Activated CD4-positive, alpha-beta T cell treated with anti-CD3 and anti-CD28 coated beads, Interleukin-2, amount 10 ng/mL, durations not matched to agents 7 days and 5 days (primary cell): ENCODE results near the gene DDX11. TPM values are rescaled to one million over a fixed set of nuclear protein-coding genes. Genes with fewer than 3 reads are reported as not detected.
A peak's percentile ranks its signal among the peaks of the same experiment; 100 is the strongest.
"Not testable (repeated sequence)": the region's sequence is repeated elsewhere in the genome, so short reads cannot be mapped to it uniquely, and the experiment has no call there.

Experiments
- CTCF ChIA-PET: fragments of 350-600 bp; sonication (Branson Sonifier 250); formaldehyde crosslinking; loops from one replicate; lab custom pipeline; 2021; ENCODE audit warnings: antibody characterized with exemption; lab: Charles Lee
- POLR2A ChIA-PET: fragments of 350-600 bp; sonication (Branson Sonifier 250); formaldehyde crosslinking; loops from one replicate; lab custom pipeline; 2021; ENCODE audit warnings: antibody characterized with exemption; lab: Charles Lee
- DNase-seq: peaks from one replicate; pipeline ENCODE4 v3.0.0-alpha.2; 2020
- H3K27ac Mint-ChIP-seq: one replicate; pipeline ENCODE4 v1.8.0; 2021; ENCODE audit warnings: mild to moderate bottlenecking, moderate library complexity, mixed read lengths
- H3K27me3 Mint-ChIP-seq: one replicate; pipeline ENCODE4 v1.8.0; 2021; ENCODE audit warnings: mixed read lengths
- H3K36me3 Mint-ChIP-seq: one replicate; pipeline ENCODE4 v1.8.0; 2021; ENCODE audit warnings: low read depth, mixed read lengths
- H3K4me1 Mint-ChIP-seq: one replicate; pipeline ENCODE4 v1.8.0; 2021; ENCODE audit warnings: mixed read lengths
- H3K4me3 Mint-ChIP-seq: one replicate; pipeline ENCODE4 v1.8.0; 2021; ENCODE audit warnings: mild to moderate bottlenecking, moderate library complexity, mixed read lengths
- H3K9me3 Mint-ChIP-seq: one replicate; pipeline ENCODE4 v1.8.0; 2021; ENCODE audit warnings: mixed read lengths
- total RNA-seq, 2 experiments: library from RNA; stranded (reverse); gene quantifications; one replicate each; pipeline ENCODE4 v1.2.3, GENCODE V29; 2021

Gene DDX11
- total RNA-seq = 100 to 1,000 TPM; 143 to 181 TPM

GRCh38 chr12:31073527-31074332 is at the start of gene DDX11:
Gene DDX11, plus strand, starts transcription at chr12:31073860. Its CDS starts 4,534 bp downstream, at chr12:31078394.
- peak; percentile 94 for DNase-seq
- peak within 1 kb of the TSS; percentile 92 for H3K4me3 Mint-ChIP-seq
- POLR2A ChIA-PET, H3K27me3 Mint-ChIP-seq, H3K9me3 Mint-ChIP-seq: not testable (repeated sequence)
- H3K4me1 Mint-ChIP-seq = peaks cover 38% of the 10 kb centered on the region
- CTCF ChIA-PET = interaction anchor here (0.9 kb wide), 1 partner anchor 21 kb away, joined by 3 read pairs; no protein-coding TSS in a partner anchor
- H3K27ac Mint-ChIP-seq = peak within 1 kb of the TSS; percentile 97
- H3K36me3 Mint-ChIP-seq = peaks cover 22% of the 10 kb centered on the region

DNA sequence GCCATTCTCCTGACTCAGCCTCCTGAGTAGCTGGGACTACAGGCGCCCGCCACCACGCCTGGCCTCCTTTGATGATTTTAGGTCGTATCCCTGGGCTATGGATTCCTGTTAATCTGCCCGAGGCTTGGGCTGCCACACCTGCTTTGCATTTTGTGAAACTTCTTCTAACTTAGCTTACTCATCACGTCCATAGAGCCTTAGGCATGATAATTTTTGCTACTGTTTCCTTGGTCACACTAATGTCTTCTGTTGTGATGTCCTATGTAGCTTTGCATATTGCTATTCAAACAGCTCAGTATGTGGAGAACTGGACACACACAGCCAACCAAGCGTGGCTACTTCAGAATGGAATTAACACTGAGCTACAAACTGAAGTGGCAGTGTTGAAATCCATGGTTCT is 47.5 kb upstream of the DDX11 start:
- H3K4me1 Mint-ChIP-seq = no peaks in the 10 kb centered on the region
- CTCF ChIA-PET = interaction anchor here (0.6 to 0.9 kb wide), 2 partner anchors 92 to 1045 kb away, joined by 3 read pairs; no protein-coding TSS in a partner anchor
- no peak for DNase-seq
- no peak overlapping the region for H3K4me3 Mint-ChIP-seq
- H3K9me3 Mint-ChIP-seq = peaks cover 2% of the 10 kb centered on the region
- no peaks in the 10 kb centered on the region for H3K36me3 Mint-ChIP-seq
- H3K27me3 Mint-ChIP-seq = peaks cover 3% of the 10 kb centered on the region
- no peak overlapping the region for H3K27ac Mint-ChIP-seq
- POLR2A ChIA-PET = no interaction called here

- H3K4me1 Mint-ChIP-seq, POLR2A ChIA-PET, H3K4me3 Mint-ChIP-seq, H3K27me3 Mint-ChIP-seq, H3K27ac Mint-ChIP-seq, H3K36me3 Mint-ChIP-seq, DNase-seq, H3K9me3 Mint-ChIP-seq: not testable (repeated sequence)
- CTCF ChIA-PET = interaction anchor here (0.9 kb wide), 1 partner anchor 92 kb away, joined by 3 read pairs; no protein-coding TSS in a partner anchor
Observed at GRCh38 chr12:31027006-31027405, 46.7 kb upstream of the DDX11 start.

- H3K9me3 Mint-ChIP-seq = peaks cover 2% of the 10 kb centered on the region
- H3K4me1 Mint-ChIP-seq = no peaks in the 10 kb centered on the region
- CTCF ChIA-PET = no interaction called here
- DNase-seq = no peak
- no peak overlapping the region for H3K27ac Mint-ChIP-seq
- H3K4me3 Mint-ChIP-seq = no peak overlapping the region
- POLR2A ChIA-PET = no interaction called here
- no peaks in the 10 kb centered on the region for H3K36me3 Mint-ChIP-seq
- peaks cover 3% of the 10 kb centered on the region for H3K27me3 Mint-ChIP-seq
Observed at GRCh38 chr12:31029468-31029867, 44.2 kb upstream of the DDX11 start.

DNA sequence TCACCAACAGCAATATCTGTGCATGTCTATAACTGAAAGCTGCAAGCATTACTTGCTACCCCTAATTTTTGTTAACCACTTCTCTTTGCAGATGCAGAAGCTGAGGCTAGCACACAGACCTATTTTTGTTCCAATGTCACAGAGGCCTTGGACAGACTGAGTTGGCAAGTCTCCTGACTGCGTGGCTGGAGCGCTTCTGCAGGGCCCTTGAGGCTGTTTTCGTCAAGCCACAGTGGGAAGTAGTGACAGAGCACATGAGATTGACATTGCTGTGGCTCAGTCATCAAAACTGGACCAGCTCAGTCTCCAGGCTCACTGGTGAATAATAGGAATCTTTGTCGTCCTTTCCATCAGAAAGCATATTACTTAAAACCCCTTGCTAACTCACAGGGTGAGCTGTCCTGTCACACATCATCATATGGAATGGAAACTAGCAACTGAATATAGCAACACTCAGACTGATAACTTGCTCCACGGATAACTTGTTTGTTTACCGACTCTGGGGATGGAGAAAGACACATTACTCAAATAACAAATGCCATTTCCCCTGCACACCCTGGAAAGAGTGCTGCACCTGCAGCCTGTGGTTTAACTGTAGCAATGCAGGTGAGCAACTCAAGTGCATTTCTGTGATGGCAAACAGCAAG is 43.6 kb upstream of the DDX11 start:
- POLR2A ChIA-PET = no interaction called here
- CTCF ChIA-PET = no interaction called here
- H3K9me3 Mint-ChIP-seq = peaks cover 2% of the 10 kb centered on the region
- no peaks in the 10 kb centered on the region for H3K4me1 Mint-ChIP-seq
- no peak for DNase-seq
- no peaks in the 10 kb centered on the region for H3K36me3 Mint-ChIP-seq
- peaks cover 3% of the 10 kb centered on the region for H3K27me3 Mint-ChIP-seq
- H3K4me3 Mint-ChIP-seq = no peak overlapping the region
- H3K27ac Mint-ChIP-seq = no peak overlapping the region

- H3K4me1 Mint-ChIP-seq = peaks cover 2% of the 10 kb centered on the region
- ChIA-PET POLR2A (no interaction called here), CTCF (no interaction called here)
- no peak for DNase-seq
- H3K27ac Mint-ChIP-seq = no peak overlapping the region
- H3K4me3 Mint-ChIP-seq = no peak overlapping the region
- H3K36me3 Mint-ChIP-seq = no peaks in the 10 kb centered on the region
- H3K27me3 Mint-ChIP-seq = no peaks in the 10 kb centered on the region
- peaks cover 2% of the 10 kb centered on the region for H3K9me3 Mint-ChIP-seq
Observed at GRCh38 chr12:31031951-31032335, 41.7 kb upstream of the DDX11 start.

DNA sequence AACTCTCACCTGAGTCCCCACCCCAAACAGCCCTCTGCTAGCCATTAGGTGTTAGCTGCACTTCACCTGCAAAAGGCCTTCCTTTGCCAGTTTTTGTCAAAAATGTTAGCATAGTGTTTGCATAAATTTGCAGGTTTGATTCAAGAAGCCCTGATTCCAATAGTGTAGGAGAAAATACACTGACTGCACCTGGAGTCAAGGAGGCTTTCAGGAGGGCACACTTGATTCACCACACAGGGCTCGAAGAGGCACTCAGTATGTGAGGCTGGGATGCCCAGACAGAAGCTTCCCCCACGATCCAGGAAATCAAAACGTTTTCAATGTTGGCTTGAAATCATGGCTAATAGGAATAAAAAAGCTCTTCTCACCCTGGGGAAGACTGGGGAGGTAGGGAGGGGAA is 40.5 kb upstream of the DDX11 start:
- Mint-ChIP-seq H3K4me1 (peaks cover 2% of the 10 kb centered on the region), H3K4me3 (no peak overlapping the region), H3K27ac (no peak overlapping the region), H3K36me3 (no peaks in the 10 kb centered on the region), H3K27me3 (no peaks in the 10 kb centered on the region), H3K9me3 (no peaks in the 10 kb centered on the region)
- CTCF ChIA-PET = no interaction called here
- POLR2A ChIA-PET = no interaction called here
- no peak for DNase-seq

- Mint-ChIP-seq H3K4me1 (peaks cover 2% of the 10 kb centered on the region), H3K27ac (no peak overlapping the region), H3K36me3 (no peaks in the 10 kb centered on the region), H3K4me3 (no peak overlapping the region), H3K27me3 (no peaks in the 10 kb centered on the region), H3K9me3 (no peaks in the 10 kb centered on the region)
- no peak for DNase-seq
- ChIA-PET POLR2A (no interaction called here), CTCF (interaction anchor here (1.4 kb wide), 1 partner anchor 33 kb away, joined by 3 read pairs; no protein-coding TSS in a partner anchor)
Observed at GRCh38 chr12:31033681-31034080, 40.0 kb upstream of the DDX11 start.

GRCh38 chr12:31034372-31034771 is 39.3 kb upstream of the DDX11 start:
- Mint-ChIP-seq H3K4me1 (peaks cover 2% of the 10 kb centered on the region), H3K36me3 (no peaks in the 10 kb centered on the region), H3K27ac (no peak overlapping the region), H3K4me3 (no peak overlapping the region), H3K27me3 (no peaks in the 10 kb centered on the region), H3K9me3 (no peaks in the 10 kb centered on the region)
- ChIA-PET CTCF (interaction anchor here (1.4 kb wide), 1 partner anchor 34 kb away, joined by 3 read pairs; no protein-coding TSS in a partner anchor), POLR2A (no interaction called here)
- DNase-seq = no peak

GRCh38 chr12:31035226-31035625 is 38.4 kb upstream of the DDX11 start:
- H3K27me3 Mint-ChIP-seq = peaks cover 3% of the 10 kb centered on the region
- POLR2A ChIA-PET = no interaction called here
- no peak overlapping the region for H3K4me3 Mint-ChIP-seq
- CTCF ChIA-PET = interaction anchor here (0.9 to 1.4 kb wide), 2 partner anchors 11 to 35 kb away, joined by 3 read pairs; no protein-coding TSS in a partner anchor
- no peaks in the 10 kb centered on the region for H3K36me3 Mint-ChIP-seq
- DNase-seq = no peak
- no peaks in the 10 kb centered on the region for H3K9me3 Mint-ChIP-seq
- H3K4me1 Mint-ChIP-seq = peaks cover 2% of the 10 kb centered on the region
- no peak overlapping the region for H3K27ac Mint-ChIP-seq

GRCh38 chr12:31035967-31036665 is 37.5 kb upstream of the DDX11 start:
- ChIA-PET POLR2A (no interaction called here), CTCF (interaction anchor here (0.9 kb wide), 1 partner anchor 12 kb away, joined by 3 read pairs; no protein-coding TSS in a partner anchor)
- Mint-ChIP-seq H3K27me3 (peaks cover 3% of the 10 kb centered on the region), H3K4me1 (peaks cover 2% of the 10 kb centered on the region), H3K4me3 (no peak overlapping the region), H3K27ac (no peak overlapping the region), H3K36me3 (no peaks in the 10 kb centered on the region), H3K9me3 (no peaks in the 10 kb centered on the region)
- DNase-seq = no peak

DNA sequence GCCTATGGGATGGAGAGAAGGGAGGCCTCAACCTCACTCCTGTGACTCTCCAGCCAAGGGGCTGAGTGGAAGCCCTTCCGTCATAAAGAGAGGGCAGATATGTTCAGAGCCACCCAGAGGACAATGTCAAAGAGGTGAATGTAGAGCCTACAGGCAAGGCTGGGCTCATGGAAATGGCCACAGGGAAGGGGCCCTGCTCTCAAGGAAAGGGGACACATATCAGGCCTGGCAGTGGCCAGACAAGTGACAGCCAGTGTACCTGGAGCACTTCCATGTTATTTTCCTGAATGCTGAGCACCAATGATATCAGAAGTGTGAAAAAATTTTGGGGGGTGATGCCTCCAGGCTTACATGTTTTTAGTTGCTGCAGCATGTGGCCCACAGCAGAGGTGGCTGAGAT is 36.6 kb upstream of the DDX11 start:
- CTCF ChIA-PET = no interaction called here
- Mint-ChIP-seq H3K27me3 (peaks cover 3% of the 10 kb centered on the region), H3K36me3 (no peaks in the 10 kb centered on the region), H3K4me3 (no peak overlapping the region), H3K27ac (no peak overlapping the region), H3K4me1 (peaks cover 2% of the 10 kb centered on the region), H3K9me3 (no peaks in the 10 kb centered on the region)
- POLR2A ChIA-PET = no interaction called here
- no peak for DNase-seq
